ENCODE measurements around the gene CDC45.
"Not testable (repeated sequence)": the region's sequence is repeated elsewhere in the genome, so short reads cannot be mapped to it uniquely, and the experiment has no call there.

Gene CDC45

GRCh38 chr22:19530751-19531150 lies 51.0 kb downstream of the CDC45 start:
- H3K27ac ChIP-seq (ENCODE audit: insufficient read depth, low read depth, low read length, poor library complexity, severe bottlenecking): no peak overlapping the region
- peaks cover 11% of the 10 kb centered on the region for H3K27me3 ChIP-seq (ENCODE audit: control insufficient read depth, insufficient read depth, low read length, poor library complexity, severe bottlenecking)
- WGBS, 2 experiments: 78 to 84% methylated on average over 3 of the region's 3 CpGs
- H3K4me3 ChIP-seq (ENCODE audit: insufficient read depth, low read depth, low read length): no peak overlapping the region
- H3K4me1 ChIP-seq (ENCODE audit: control insufficient read depth, insufficient read depth, low read length): no peaks in the 10 kb centered on the region
- no peaks in the 10 kb centered on the region for H3K9me3 ChIP-seq (ENCODE audit: control insufficient read depth, low read length)
- no peaks in the 10 kb centered on the region for H3K36me3 ChIP-seq (ENCODE audit: control insufficient read depth, insufficient read depth, low read length)

- H3K4me3 ChIP-seq (ENCODE audit: insufficient read depth, low read depth, low read length); H3K27me3 ChIP-seq (ENCODE audit: control insufficient read depth, insufficient read depth, low read length, poor library complexity, severe bottlenecking); H3K27ac ChIP-seq (ENCODE audit: insufficient read depth, low read depth, low read length, poor library complexity, severe bottlenecking); H3K4me1 ChIP-seq (ENCODE audit: control insufficient read depth, insufficient read depth, low read length); H3K9me3 ChIP-seq (ENCODE audit: control insufficient read depth, low read length); H3K36me3 ChIP-seq (ENCODE audit: control insufficient read depth, insufficient read depth, low read length): not testable (repeated sequence)
- 90 to 94% methylated on average over 6 of the region's 6 CpGs for WGBS, 2 experiments
Measured at GRCh38 chr22:19531327-19531726, 51.6 kb downstream of the CDC45 start.

GRCh38 chr22:19533049-19533626 lies 53.4 kb downstream of the CDC45 start:
- Histone ChIP-seq H3K4me1 (ENCODE audit: control insufficient read depth, insufficient read depth, low read length) (no peaks in the 10 kb centered on the region), H3K27ac (ENCODE audit: insufficient read depth, low read depth, low read length, poor library complexity, severe bottlenecking) (no peak overlapping the region), H3K27me3 (ENCODE audit: control insufficient read depth, insufficient read depth, low read length, poor library complexity, severe bottlenecking) (no peaks in the 10 kb centered on the region), H3K36me3 (ENCODE audit: control insufficient read depth, insufficient read depth, low read length) (no peaks in the 10 kb centered on the region), H3K4me3 (ENCODE audit: insufficient read depth, low read depth, low read length) (no peak overlapping the region), H3K9me3 (ENCODE audit: control insufficient read depth, low read length) (no peaks in the 10 kb centered on the region)
- WGBS, 2 experiments: 91 to 92% methylated on average over 8 of the region's 8 CpGs

- Histone ChIP-seq H3K27me3 (ENCODE audit: control insufficient read depth, insufficient read depth, low read length, poor library complexity, severe bottlenecking) (no peaks in the 10 kb centered on the region), H3K36me3 (ENCODE audit: control insufficient read depth, insufficient read depth, low read length) (no peaks in the 10 kb centered on the region), H3K4me1 (ENCODE audit: control insufficient read depth, insufficient read depth, low read length) (no peaks in the 10 kb centered on the region), H3K27ac (ENCODE audit: insufficient read depth, low read depth, low read length, poor library complexity, severe bottlenecking) (no peak overlapping the region), H3K4me3 (ENCODE audit: insufficient read depth, low read depth, low read length) (no peak overlapping the region), H3K9me3 (ENCODE audit: control insufficient read depth, low read length) (no peaks in the 10 kb centered on the region)
Measured at GRCh38 chr22:19533857-19534256, 54.1 kb downstream of the CDC45 start.

DNA sequence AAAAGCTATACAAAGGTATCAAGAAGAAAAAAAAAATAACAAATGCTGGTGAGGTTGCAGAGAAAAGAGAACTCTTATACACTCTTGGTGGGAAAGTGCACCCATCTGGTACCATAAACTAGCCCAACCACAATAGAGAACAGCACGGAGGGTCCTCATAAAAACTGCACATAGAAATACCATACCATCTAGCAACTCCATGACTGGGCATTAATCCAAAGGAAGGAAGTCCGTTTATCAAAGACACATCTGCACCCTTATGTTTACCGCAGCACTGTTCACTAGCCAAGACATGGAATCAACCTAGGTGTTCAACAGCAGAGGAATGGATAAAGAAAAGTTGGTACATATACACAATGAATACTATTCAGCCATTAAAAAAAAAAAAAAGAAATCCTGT lies 55.3 kb downstream of the CDC45 start:
- Histone ChIP-seq H3K9me3 (ENCODE audit: control insufficient read depth, low read length) (no peaks in the 10 kb centered on the region), H3K36me3 (ENCODE audit: control insufficient read depth, insufficient read depth, low read length) (no peaks in the 10 kb centered on the region), H3K4me1 (ENCODE audit: control insufficient read depth, insufficient read depth, low read length) (no peaks in the 10 kb centered on the region), H3K27ac (ENCODE audit: insufficient read depth, low read depth, low read length, poor library complexity, severe bottlenecking) (no peak overlapping the region), H3K4me3 (ENCODE audit: insufficient read depth, low read depth, low read length) (no peak overlapping the region), H3K27me3 (ENCODE audit: control insufficient read depth, insufficient read depth, low read length, poor library complexity, severe bottlenecking) (no peaks in the 10 kb centered on the region)
- WGBS, 2 experiments: 86 to 87% methylated on average over 3 of the region's 3 CpGs

GRCh38 chr22:19536564-19536963 lies 56.8 kb downstream of the CDC45 start:
- WGBS, 2 experiments: 91 to 93% methylated on average over 9 of the region's 9 CpGs

DNA sequence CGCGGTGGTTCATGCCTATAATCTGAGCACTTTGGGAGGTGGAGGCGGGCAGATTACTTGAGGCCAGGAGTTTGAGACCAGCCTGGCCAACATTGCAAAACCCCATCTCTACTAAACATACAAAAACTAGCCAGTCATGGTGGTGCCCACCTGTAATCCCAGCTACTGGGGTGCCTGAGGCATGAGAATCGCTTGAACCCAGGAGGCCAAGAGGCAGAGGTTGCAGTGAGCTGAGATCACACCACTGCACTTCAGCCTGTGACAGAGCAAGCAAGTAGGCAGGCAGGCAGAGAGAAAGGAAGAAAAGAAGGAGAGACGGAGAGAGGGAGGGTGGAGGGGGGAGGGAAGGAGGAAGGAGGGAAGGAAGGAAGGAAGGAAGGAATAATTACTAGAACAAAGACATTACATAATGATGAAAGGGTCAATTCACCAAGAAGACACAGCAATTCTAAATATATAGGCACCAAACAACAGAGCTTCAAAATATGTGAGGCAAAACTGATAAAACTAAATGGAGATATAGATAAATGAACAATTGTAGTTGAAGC lies 58.3 kb downstream of the CDC45 start:
- Histone ChIP-seq H3K27ac (ENCODE audit: insufficient read depth, low read depth, low read length, poor library complexity, severe bottlenecking) (no peak overlapping the region), H3K36me3 (ENCODE audit: control insufficient read depth, insufficient read depth, low read length) (no peaks in the 10 kb centered on the region), H3K4me1 (ENCODE audit: control insufficient read depth, insufficient read depth, low read length) (no peaks in the 10 kb centered on the region), H3K4me3 (ENCODE audit: insufficient read depth, low read depth, low read length) (no peak overlapping the region), H3K27me3 (ENCODE audit: control insufficient read depth, insufficient read depth, low read length, poor library complexity, severe bottlenecking) (no peaks in the 10 kb centered on the region), H3K9me3 (ENCODE audit: control insufficient read depth, low read length) (no peaks in the 10 kb centered on the region)
- WGBS, 2 experiments: 87 to 91% methylated on average over 5 of the region's 5 CpGs

More at GRCh38 chr22:19536564-19536963, 56.8 kb downstream of the CDC45 start:
- Histone ChIP-seq H3K4me1 (ENCODE audit: control insufficient read depth, insufficient read depth, low read length) (no peaks in the 10 kb centered on the region), H3K4me3 (ENCODE audit: insufficient read depth, low read depth, low read length) (no peak overlapping the region), H3K36me3 (ENCODE audit: control insufficient read depth, insufficient read depth, low read length) (no peaks in the 10 kb centered on the region), H3K27ac (ENCODE audit: insufficient read depth, low read depth, low read length, poor library complexity, severe bottlenecking) (no peak overlapping the region), H3K9me3 (ENCODE audit: control insufficient read depth, low read length) (no peaks in the 10 kb centered on the region), H3K27me3 (ENCODE audit: control insufficient read depth, insufficient read depth, low read length, poor library complexity, severe bottlenecking) (no peaks in the 10 kb centered on the region)

DNA sequence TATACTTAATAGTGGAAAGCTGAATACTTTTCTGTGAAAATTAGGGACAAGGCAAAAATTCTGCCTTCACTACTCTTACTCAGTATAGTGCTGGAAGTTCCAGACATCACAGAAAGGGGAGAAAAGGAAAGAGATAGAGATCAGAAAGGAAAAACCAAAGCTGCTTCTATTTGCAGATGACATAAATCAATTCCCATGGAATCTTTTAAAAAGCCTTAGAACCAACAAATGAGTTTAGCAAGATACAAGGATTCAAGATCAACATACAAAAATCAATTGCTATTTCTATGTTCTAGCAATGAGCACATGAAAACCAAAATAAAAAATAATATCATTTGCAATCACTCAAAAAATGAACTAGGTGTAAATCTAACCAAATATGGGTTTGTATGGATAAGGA lies 60.7 kb downstream of the CDC45 start:
- Histone ChIP-seq H3K36me3 (ENCODE audit: control insufficient read depth, insufficient read depth, low read length) (no peaks in the 10 kb centered on the region), H3K9me3 (ENCODE audit: control insufficient read depth, low read length) (no peaks in the 10 kb centered on the region), H3K27me3 (ENCODE audit: control insufficient read depth, insufficient read depth, low read length, poor library complexity, severe bottlenecking) (no peaks in the 10 kb centered on the region), H3K4me1 (ENCODE audit: control insufficient read depth, insufficient read depth, low read length) (no peaks in the 10 kb centered on the region), H3K4me3 (ENCODE audit: insufficient read depth, low read depth, low read length) (no peak overlapping the region), H3K27ac (ENCODE audit: insufficient read depth, low read depth, low read length, poor library complexity, severe bottlenecking) (no peak overlapping the region)

DNA sequence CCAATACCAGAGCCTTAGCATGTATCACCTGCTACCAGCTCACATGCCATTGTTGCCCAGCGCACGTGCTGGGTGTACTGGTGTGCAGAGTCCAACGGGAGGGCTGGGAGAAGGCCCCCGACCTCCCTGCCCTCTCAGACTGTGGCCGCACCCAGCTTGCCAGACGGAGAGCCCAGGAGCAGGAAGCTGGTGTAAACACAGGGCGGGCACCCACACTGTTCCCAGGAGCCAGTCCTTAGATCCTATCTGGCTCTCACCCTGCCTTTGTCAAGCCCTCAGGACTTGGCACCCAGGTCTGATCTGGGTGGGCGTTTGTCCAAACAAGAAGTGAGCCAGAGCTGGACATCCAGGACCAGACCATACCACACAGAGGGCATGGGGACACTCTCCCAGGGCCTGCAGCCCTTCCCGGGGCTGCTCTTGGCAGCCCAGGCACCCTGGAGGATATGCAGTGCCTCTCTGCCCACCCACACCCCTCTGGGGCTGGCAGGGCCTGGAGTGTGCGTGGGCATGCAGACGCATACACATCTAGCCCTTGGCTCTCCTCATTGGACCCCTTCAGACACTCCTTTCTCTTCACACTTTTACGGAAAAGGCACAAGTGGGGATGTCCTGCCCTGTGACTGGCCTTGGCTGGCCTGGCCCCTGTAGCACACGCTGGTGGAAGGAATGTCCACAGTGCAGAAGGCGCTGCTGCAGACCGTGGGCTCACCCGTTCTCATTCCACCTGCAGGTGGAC lies 64.4 kb downstream of the CDC45 start:
- no peak overlapping the region for H3K27ac ChIP-seq (ENCODE audit: insufficient read depth, low read depth, low read length, poor library complexity, severe bottlenecking)
- no peak overlapping the region for H3K4me3 ChIP-seq (ENCODE audit: insufficient read depth, low read depth, low read length)
- H3K36me3 ChIP-seq (ENCODE audit: control insufficient read depth, insufficient read depth, low read length): no peaks in the 10 kb centered on the region
- 92 to 93% methylated on average over 16 of the region's 16 CpGs for WGBS, 2 experiments
- no peaks in the 10 kb centered on the region for H3K27me3 ChIP-seq (ENCODE audit: control insufficient read depth, insufficient read depth, low read length, poor library complexity, severe bottlenecking)
- H3K4me1 ChIP-seq (ENCODE audit: control insufficient read depth, insufficient read depth, low read length): no peaks in the 10 kb centered on the region
- no peaks in the 10 kb centered on the region for H3K9me3 ChIP-seq (ENCODE audit: control insufficient read depth, low read length)

DNA sequence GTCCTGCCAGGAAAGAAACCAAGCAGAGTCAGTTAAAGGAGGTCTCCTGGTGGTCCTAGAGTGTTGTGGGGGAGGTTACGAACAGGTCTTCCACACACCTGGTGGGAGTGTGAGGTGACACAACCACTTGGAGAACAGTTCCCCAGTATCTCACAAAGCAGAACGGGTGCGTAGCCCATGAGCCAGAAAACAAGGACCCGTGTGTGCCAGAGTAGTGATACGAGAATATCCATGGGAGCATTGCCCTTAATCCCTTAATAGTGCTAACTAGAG lies 66.2 kb downstream of the CDC45 start:
- WGBS, 2 experiments: 94 to 95% methylated on average over 5 of the region's 5 CpGs

More for the DNA sequence above, 66.2 kb downstream of the CDC45 start:
- Histone ChIP-seq H3K27ac (ENCODE audit: insufficient read depth, low read depth, low read length, poor library complexity, severe bottlenecking) (no peak overlapping the region), H3K4me3 (ENCODE audit: insufficient read depth, low read depth, low read length) (no peak overlapping the region), H3K27me3 (ENCODE audit: control insufficient read depth, insufficient read depth, low read length, poor library complexity, severe bottlenecking) (no peaks in the 10 kb centered on the region), H3K9me3 (ENCODE audit: control insufficient read depth, low read length) (no peaks in the 10 kb centered on the region), H3K4me1 (ENCODE audit: control insufficient read depth, insufficient read depth, low read length) (no peaks in the 10 kb centered on the region), H3K36me3 (ENCODE audit: control insufficient read depth, insufficient read depth, low read length) (no peaks in the 10 kb centered on the region)
